HG02759 (cell line): Measurements from ENCODE around the gene SLC39A6.
"Not testable (repeated sequence)": the region's sequence is repeated elsewhere in the genome, so short reads cannot be mapped to it uniquely, and the experiment has no call there.

ENCODE experiments used
- ATAC-seq: cut with Tn5 transposase; IDR thresholded peaks from one replicate; pipeline ENCODE4 v1.9.1; 2021; ENCODE audit warnings: mild to moderate bottlenecking, moderate library complexity; ENCODE audit not compliant: unreplicated experiment

The SLC39A6 gene

DNA sequence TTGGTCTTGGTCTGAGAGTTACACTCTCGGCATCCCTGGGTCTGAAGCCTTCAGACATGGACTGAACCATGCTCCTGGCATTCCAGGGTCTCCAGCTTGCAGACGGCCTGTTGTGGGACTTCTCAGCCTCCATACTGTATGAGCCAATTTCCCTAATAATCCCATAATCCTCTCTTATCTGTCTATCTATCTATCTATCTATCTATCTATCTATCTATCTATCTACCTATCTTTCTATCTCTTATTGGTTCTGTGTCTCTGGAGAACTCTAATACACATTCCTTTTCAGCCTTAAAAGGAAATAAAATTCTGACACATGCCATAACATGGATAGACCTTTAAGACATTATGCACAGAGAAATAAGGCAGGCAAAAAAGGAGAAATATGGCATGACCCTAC lies 24.4 kb downstream of the SLC39A6 start:
- no peak for ATAC-seq

DNA sequence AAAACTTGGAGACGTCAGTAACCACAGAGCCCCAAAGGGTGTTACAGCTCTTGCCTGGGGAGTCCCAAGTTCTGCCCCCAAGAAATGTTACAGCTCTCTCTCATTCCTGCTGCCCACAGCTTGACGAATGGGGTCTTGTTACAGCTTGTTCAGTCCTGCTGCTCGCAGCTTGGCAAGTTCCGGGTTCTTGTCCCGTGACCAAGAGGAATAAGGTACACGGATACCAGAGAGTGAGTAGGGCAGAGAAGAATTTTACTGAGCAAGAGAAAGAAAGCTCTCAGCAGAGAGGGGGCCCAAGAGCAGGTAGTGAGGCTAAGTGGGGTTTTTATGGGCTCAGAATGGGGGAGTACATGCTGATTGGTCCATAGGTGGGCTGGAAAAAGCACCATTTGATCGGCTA lies 27.2 kb downstream of the SLC39A6 start:
- no peak for ATAC-seq

DNA sequence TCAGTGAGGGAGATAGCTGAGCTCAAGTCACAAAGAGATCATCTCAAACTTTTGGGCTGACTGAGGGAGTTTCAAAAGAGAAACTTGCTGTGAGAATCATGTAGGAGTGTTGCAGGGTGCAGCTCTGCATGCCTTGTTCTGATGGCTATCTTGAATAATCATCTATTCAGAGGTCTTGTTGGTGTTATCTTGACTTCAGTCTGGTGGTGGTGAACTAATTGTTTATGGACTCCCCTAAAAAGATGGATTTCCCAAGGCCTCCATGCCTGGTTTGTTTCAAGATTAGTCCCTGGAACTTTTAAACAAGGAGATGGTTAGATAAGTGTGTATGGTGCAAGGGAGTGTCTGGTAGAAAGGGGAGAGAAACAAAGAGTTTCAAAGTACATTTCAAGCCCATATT lies 29.8 kb downstream of the SLC39A6 start:
- no peak for ATAC-seq

DNA sequence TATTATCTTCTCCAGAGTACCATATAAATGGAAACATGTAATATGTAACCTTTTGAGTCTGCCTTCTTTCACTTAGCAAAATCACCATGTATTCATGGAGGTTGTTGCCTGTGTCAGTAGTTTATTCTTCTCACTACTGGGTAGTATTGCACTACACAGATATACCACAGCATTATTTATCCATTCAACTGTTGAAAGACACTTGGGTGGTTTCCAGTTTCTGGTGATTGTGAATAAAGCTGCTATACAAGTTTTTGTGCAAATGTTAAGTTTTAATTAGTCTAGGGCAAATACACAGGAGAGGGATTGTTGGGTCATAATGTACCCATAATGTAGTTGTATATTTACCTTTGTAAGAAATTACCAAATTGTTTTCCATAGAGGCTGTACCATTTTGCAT lies 32.2 kb downstream of the SLC39A6 start:
- ATAC-seq: no peak

DNA sequence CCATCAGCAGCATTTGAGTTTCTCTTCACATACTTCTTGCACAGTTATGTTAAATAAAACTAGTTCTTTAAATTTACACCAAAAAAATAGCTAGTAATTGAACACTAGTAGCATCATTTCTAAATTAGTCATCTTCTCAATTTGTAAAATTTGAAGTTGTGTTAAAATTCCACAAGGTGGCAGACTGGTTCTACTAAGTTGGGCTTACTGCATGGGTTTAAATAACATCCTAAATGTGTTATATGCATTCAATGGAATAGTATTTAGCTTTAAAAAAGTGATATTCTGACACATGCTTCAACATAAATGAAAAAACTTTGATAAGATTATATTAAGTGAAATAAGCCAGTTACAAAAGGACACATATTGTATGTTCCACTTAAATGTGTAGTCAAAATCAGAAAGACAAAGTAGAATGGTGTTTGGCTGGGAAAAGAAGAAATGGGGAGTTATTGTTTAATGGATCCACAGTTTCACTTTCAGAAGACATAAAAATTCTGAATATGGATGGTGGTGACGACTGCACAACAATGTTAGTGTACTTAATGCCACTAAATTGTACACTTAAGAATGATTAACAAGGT lies 33.1 kb downstream of the SLC39A6 start:
- ATAC-seq: no peak

DNA sequence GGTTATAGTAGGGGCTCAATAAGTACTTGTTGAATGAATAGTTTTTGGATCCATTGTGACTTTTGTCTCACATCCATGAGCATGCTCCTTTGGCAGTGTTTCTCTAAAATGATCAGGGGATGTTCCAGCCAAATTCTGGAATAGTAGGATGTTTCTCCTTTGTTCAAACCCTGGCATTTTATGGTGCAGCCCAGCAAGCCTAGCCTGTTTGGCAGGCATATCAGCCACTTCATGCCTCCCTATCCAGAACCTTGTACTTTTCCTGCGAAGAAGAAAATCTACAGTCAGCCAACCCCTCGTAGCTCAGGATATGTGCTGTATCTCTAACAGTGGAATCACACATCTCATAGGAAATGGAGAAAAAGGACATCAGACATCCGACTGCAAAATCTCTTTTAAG lies 34.7 kb downstream of the SLC39A6 start:
- no peak for ATAC-seq

DNA sequence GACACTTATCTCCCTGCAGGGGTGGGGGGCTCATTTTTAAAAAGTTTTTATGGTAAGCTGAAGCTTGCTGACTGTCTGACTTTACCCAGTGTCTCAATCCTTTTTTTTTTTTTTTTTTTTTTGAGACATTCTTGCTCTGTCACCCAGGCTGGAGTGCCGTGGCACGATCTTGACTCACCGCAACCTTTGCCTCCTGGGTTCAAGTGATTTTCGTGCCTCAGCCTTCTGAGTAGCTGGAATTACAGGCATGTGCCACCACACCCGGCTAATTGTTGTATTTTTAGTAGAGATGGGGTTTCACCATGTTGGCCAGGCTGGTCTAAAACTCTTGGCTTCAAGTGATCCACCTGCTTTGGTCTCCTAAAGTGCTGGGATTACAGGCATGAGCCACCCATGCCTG lies 37.0 kb downstream of the SLC39A6 start:
- not testable (repeated sequence) for ATAC-seq

DNA sequence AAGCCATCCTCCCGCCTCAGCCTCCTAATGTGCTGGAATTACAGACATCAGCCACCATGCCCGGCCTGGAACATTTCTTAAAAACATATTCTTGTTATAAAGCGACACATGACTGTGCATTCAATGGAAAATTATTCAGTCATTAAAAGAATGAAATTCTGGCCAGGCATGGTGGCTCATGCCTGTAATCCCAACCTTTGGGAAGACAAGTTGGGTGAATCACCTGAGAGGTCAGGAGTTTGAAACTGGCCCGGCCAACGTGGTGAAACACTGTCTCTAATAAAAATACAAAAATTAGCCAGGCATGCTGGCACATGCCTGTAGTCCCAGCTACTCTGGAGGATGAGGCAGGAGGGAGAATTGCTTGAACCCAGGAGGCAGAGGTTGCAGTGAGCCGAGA lies 40.1 kb downstream of the SLC39A6 start:
- ATAC-seq: no peak

DNA sequence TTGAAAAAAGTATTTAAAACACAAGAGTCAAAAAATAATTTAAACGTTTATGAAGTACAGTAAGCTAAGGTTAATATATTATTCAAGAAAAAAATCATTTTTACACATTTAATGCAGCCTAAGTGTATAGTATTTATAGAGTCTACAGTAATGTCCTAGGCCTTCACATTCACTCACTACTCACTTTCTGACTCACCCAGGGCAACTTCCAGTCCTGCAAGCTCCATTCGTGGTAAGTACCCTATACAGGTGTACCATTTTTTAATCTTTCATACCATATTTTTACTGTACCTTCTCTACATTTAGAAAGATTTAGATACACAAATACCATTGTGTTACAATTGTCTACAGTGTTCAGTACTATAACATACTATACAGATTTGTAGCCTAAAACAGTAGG lies 40.9 kb downstream of the SLC39A6 start:
- ATAC-seq: no peak

DNA sequence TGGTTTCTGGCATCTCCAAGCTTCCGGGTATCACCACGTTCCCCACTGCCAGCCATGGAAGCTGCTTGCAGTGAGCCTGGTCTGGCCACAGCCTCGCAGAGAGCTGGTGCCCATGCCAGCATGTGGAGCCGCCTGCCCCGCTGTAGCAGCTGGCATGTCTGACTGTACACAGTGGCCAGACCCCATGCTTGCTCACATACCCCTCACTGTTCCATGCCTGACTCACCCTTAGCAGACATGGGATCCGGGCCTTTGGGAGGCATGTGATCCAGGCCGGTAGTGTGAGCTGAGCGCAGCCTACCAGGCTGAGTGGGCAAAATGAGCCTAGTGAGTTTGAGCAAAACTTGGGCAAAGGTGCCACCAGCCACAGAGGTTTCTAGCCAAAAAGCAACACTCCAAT lies 43.0 kb downstream of the SLC39A6 start:
- ATAC-seq: no peak

DNA sequence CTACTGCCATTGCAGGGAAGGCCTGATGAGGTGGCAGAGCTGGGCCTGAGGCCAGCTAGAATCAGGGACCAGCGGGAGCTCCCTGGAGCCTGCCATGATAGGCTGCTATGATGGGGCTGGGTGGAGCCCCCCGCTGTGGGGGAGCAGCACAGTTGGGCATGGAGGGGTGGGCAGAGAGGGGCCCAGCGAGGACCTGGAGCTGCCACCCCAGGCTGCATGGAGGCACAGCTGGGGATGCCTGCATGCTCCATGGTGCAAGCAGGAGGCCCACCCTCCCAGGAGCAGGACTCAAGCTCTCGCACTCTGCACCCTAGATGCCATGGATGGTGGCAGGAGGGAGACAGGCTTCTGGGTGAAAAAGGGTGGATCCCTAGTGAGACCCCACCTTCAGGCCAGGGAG lies 43.9 kb downstream of the SLC39A6 start:
- no peak for ATAC-seq

DNA sequence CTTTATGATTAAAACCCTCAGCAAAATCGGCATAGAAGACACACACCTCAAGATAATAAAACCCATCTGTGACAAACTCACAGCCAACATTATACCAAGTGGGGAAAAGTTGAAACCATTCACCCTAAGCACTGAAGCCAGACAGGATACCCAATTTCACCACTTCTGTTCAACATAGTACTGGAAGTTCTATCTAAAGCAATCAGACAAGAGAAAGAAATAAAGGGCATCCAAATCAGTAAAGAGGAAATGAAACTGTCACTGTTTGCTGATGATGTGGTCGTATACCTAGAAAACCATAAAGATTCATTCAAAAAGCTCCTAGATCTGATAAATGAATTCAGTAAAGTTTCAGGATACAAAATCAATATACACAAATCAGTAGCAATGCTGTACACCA lies 45.4 kb downstream of the SLC39A6 start:
- no peak for ATAC-seq

DNA sequence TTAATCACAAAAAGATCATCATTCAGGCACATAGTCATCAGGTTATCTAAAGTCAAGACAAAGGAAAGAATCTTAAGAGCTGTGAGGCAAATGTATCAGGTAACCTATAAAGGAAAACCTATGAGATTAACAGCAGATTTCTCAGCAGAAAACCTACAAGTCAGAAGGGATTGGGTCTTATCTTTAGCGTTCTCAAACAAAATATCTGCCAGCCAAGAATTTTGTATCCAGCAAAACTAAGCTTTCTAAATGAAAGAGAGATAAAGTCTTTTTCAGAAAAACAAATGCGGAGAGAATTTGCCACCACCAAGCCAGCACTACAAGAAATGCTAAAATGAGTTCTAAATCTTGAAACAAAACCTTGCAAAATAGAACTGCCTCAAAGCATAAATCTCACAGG lies 48.0 kb downstream of the SLC39A6 start:
- ATAC-seq: not testable (repeated sequence)

DNA sequence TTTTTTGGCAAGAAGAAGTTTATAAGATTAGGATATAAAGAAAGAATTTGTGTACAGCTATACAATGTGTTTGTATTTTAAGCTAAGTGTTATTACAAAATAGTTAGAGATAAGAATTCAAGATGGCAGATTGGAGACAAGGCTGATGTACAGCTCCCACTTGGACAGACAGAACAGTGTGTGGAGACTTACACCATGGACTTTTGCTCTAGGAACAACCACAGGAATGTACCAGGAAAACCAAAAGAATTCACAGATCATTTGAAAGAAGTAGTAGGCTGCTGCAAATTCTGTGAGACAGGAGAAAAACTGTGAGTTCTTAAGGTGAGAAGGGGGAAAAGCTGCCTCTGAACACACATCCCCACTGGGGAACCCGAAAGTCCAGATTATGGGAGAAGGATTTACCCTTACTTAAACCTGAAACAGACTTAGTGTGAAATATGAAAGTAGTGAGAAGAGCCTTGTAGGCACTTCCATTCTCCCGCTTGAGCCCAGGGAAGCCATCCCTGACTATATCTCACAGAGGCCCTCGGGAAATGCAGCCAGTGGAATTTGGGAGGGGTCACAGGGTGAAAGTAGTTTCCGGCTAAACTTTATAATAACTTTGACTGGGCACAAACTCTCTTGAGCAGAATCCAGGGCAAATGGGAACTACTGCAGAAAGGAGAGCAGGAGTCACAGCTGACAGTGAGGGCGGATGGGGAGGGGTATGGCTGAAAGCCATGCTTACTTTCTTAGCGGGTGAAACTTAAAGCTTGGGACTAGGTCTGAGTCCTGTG lies 50.2 kb downstream of the SLC39A6 start:
- ATAC-seq: no peak

DNA sequence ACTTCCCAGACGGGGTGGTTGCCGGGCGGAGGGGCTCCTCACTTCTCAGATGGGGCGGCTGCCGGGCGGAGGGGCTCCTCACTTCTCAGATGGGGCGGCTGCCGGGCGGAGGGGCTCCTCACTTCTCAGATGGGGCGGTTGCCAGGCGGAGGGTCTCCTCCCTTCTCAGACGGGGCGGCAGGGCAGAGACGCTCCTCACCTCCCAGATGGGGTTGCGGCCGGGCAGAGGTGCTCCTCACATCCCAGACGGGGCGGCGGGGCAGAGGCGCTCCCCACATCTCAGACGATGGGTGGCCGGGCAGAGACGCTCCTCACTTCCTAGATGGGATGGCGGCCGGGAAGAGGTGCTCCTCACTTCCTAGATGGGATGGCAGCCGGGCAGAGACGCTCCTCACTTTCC lies 51.4 kb downstream of the SLC39A6 start:
- not testable (repeated sequence) for ATAC-seq

DNA sequence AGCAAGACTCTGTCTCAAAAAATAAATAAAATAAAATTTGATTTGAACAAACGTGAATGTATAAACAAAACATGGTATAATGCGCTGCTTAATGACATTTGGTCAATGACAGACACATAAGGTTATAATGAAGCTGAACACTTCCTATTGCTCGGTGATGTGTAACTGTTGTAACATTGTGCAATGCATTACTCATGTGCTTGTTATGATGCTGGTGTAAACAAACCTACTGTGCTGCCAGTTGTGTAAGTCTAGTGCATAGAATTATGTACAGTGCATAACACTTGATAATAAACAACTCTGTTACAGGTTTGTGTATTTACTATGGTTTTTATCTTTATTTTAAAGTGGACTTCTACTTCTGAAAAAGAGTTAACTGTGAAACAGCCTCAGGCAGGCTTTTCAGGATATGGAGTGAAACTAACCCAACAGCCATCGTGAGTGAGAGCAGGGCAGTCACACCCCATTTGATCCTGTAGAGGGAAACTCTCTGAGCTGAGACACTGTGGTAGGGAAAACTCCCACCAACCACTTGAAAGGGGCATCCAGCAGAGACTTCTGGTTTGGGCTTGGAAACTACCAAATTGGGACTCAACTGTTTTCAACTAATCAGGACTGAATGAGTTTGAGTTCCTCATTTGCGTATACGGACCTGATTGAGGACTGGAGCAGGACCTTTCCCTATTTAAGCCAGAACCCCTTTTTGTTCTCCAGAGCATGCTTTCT lies 53.1 kb downstream of the SLC39A6 start:
- peak; percentile 64 for ATAC-seq

DNA sequence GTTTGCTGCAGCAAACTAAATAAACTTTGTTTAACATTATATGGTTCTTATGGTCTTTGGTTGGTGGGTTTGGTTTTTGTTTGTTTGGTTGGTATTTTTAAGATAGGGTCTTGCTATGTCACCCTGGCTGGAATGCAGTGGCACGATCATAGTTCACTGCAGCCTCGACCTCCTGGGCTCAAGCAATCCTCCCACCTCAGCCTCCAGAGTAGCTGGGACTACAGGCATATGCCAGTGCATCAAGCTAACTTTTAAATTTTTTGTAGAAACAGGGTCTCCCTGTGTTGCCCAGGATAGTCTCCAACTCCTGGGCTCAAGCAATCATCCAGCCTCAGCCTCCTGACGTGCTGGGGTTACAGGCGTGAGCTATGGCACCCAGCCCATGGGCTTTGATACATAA lies 54.7 kb downstream of the SLC39A6 start:
- no peak for ATAC-seq

DNA sequence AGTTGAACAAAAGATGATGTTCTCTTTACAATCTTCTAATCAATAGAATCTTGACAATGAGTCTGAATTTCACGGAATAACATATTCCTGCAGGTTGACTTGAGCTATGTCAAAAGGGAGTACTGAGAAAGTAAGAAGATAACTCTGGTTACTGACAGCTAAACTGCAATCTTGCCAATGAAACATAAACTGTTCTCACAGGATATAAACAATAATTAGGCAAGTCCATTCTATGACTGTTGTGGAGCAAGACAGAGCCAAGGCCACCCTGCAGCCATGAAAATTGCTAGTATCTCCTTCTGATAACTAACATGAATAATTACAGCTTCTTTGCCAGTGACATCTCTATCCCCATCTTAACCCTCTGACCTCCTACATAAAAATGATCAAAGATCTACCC lies 55.5 kb downstream of the SLC39A6 start:
- ATAC-seq: no peak

DNA sequence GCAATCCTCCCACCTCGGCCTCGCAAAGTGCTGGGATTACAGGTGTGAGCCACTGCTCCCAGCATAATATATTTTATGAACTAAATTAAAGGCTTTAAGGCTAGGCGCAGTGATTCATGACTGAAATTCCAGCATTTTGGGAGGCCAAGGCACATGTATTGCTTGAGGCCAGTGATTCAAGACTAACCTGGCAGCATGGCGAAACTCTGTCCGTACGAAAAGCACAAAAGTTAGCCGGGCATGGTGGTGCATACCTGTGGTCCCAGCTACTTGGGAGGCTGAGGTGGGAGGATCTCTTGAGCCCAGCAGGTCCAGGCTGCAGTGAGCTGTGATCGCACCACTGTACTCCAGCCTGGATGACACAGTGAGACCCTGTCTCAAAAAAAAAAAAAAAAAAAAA lies 56.7 kb downstream of the SLC39A6 start:
- ATAC-seq: not testable (repeated sequence)

DNA sequence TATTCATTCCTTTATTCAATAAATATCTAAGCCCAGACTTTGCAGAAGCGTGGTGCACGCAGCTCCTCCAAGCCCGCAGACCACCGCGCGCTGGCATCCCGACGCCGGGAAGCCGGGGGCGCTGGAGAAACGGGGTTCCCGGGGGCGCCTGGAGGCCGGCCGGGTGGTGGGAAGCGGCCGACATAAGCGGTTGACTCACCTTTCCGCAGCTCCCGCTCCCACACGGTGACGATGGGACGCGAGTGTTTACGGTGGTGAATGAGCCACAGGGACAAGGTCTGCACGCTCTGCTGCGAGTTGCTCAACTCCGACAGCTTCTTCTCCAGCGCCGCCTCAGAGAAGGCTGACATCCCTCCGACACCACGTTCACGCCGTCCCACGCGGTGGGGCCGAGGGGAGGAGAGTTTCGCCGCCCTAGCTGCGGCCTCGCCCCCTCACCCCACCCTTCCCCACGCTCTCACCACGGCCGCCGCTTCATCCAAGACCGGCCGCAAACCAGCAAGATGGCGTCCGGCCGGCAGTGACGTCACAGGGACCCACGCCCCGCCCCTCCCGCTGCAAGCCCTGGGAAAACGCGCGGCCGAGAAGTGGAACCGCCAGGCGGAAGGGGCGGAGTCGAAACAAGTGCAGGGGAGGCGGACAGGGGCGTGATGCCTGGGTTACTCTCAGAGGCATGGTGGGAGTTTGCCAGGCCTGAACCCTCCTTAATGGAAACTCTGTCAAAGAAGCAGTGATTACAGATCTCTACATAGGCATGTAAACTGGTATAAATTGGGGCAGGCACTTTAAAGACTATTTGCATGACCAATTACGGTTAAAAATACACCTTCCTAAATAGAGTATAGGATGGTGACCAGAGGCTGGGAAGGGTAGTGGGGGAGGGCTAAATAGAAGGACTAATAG lies 61.8 kb downstream of the SLC39A6 start, which contains the start of gene RPRD1A:
Gene RPRD1A (minus strand): TSS at position 505 of the 903 bp plus-strand sequence. CDS start 155 bp downstream, at position 350.
- ATAC-seq: peak; percentile 94

DNA sequence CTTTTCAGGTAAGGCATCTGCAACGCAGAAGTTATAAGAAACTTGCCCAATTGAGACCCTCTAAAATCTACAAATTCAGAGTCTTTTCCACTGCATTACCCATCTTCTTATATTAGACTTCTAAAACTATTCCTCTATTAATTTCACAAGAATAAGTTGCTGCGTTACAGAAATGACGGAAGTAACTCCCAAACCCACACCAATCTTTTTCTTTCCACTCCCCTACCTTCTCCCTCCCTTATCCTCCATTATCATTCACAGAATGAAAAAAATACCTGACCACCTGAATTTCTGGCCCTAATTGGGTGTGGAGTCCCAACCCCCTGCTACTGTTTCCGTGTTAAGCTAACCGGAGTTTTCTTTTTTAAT lies 62.5 kb downstream of the SLC39A6 start:
- ATAC-seq: peak; percentile 2
